Osteoblast (primary cell): ENCODE measurements around the gene SEC23B. TPM values are rescaled to one million over a fixed set of nuclear protein-coding genes. Genes with fewer than 3 reads are reported as not detected.

Experiments
- DNase-seq: peaks from one replicate; pipeline ENCODE4 v3.0.0; 2011; ENCODE audit warnings: low spot score, mixed read lengths; ENCODE audit not compliant: insufficient read length; ENCODE audit errors: missing footprints
- H2AFZ ChIP-seq: 2 replicates; pipeline ENCODE4 v1.6.0; 2011; ENCODE audit warnings: mild to moderate bottlenecking, low read length
- H3K27ac ChIP-seq: 2 replicates; pipeline ENCODE4 v1.5.1; 2011; ENCODE audit warnings: mild to moderate bottlenecking, low read depth, low read length, moderate library complexity
- H3K27me3 ChIP-seq: 2 replicates; pipeline ENCODE4 v1.6.0; 2012; ENCODE audit warnings: mild to moderate bottlenecking, control low read depth, inconsistent platforms, low read length, moderate library complexity; ENCODE audit not compliant: insufficient read depth
- H3K36me3 ChIP-seq: 2 replicates; pipeline ENCODE4 v1.5.1; 2011; ENCODE audit warnings: mild to moderate bottlenecking, low read length, control low read depth, moderate library complexity; ENCODE audit not compliant: insufficient read depth
- H3K4me1 ChIP-seq: 2 replicates; pipeline ENCODE4 v1.5.1; 2011; ENCODE audit warnings: mild to moderate bottlenecking, low read length, control low read depth, moderate library complexity; ENCODE audit not compliant: insufficient read depth
- H3K4me2 ChIP-seq: 2 replicates; pipeline ENCODE4 v1.6.0; 2011; ENCODE audit warnings: mild to moderate bottlenecking, low read length; ENCODE audit not compliant: insufficient read depth
- H3K4me3 ChIP-seq: fragments of 200-600 bp; sonication (generic); 3 replicates; pipeline ENCODE4 v1.5.1; 2012; ENCODE audit warnings: mild to moderate bottlenecking, low read length, inconsistent platforms; ENCODE audit not compliant: insufficient read depth
- H3K79me2 ChIP-seq: 2 replicates; pipeline ENCODE4 v1.6.0; 2012; ENCODE audit warnings: mild to moderate bottlenecking, low read length, control low read depth, inconsistent platforms; ENCODE audit not compliant: insufficient read depth
- H3K9me3 ChIP-seq: 2 replicates; pipeline ENCODE4 v1.5.1; 2011; ENCODE audit warnings: low read depth, low read length, control low read depth
- H4K20me1 ChIP-seq: 2 replicates; pipeline ENCODE4 v1.6.0; 2012; ENCODE audit warnings: mild to moderate bottlenecking, low read length, control low read depth; ENCODE audit not compliant: insufficient read depth
- total RNA-seq: library from RNA; depleted of rRNA; stranded (reverse); fragments of >200 nt; gene quantifications from 2 replicates; pipeline ENCODE4 v1.2.3, GENCODE V29; 2012
- TF ChIP-seq, protein P1 (sequence below): IDR thresholded peaks from 2 replicates; pipeline ENCODE4 v1.5.1; 2011; ENCODE audit warnings: mild to moderate bottlenecking, low read depth, low read length, moderate library complexity; ENCODE audit errors: extremely low read depth

Gene SEC23B
- total RNA-seq, 1 donor = 30.8 TPM

DNA sequence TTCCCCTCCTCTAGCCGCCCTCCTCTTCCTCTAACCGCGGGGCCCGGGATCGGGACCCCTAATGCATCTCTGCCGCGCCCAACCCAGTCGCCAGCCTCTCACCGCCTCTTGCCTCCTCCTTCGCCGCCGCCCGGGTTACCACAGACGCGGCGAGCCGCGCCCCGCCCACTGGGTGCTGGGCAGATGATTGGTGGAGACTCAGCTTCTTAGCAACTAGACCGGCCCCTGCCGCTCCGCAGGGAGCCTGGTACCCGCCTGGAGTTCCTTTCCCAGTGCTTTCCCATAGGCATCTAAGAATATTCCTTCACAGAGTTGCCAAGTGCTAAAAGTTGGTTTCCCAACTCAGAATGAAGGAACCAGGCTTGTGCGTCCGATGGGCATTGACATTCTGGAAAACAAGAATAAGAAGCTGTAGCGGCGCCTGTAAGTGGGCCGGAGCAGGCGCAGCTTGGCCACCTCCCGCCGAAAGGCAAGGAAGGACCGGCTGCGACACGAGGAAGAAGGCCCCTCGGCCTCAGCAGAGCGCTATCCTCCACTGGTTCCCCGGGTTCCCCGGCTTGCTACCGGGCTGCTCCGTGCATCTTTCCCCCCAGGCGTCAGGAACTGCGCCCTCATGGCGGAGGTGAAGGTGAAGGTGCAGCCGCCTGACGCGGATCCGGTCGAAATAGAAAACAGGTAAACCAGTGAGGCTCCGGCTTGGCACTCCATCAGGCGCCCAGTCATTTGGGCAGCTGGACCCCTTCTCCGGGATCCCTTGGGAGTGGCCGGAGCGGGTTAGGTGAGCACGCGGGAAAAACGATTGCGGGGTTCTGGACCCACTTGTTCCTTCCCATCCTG, 40.6 kb upstream of the SEC23B start, which contains the start of the genes DZANK1 and POLR3F:
Gene DZANK1 (minus strand): TSS at position 137 of the 837 bp plus-strand sequence. CDS start 1,672 bp downstream, outside the sequence.
Gene POLR3F (plus strand): TSS at position 497 of the 837 bp plus-strand sequence. CDS start 117 bp downstream, at position 614.
- Histone ChIP-seq H2AFZ (peak within 1 kb of the TSS; percentile 94), H4K20me1 (no peaks in the 10 kb centered on the region), H3K4me1 (peaks cover 18% of the 10 kb centered on the region), H3K27ac (peak within 1 kb of the TSS; percentile 100), H3K9me3 (no peaks in the 10 kb centered on the region), H3K27me3 (no peaks in the 10 kb centered on the region), H3K4me2 (peak within 1 kb of the TSS; percentile 100), H3K4me3 (peak within 1 kb of the TSS; percentile 100), H3K79me2 (peaks cover 43% of the 10 kb centered on the region), H3K36me3 (peaks cover 19% of the 10 kb centered on the region)
- TF ChIP-seq, protein P1, sequence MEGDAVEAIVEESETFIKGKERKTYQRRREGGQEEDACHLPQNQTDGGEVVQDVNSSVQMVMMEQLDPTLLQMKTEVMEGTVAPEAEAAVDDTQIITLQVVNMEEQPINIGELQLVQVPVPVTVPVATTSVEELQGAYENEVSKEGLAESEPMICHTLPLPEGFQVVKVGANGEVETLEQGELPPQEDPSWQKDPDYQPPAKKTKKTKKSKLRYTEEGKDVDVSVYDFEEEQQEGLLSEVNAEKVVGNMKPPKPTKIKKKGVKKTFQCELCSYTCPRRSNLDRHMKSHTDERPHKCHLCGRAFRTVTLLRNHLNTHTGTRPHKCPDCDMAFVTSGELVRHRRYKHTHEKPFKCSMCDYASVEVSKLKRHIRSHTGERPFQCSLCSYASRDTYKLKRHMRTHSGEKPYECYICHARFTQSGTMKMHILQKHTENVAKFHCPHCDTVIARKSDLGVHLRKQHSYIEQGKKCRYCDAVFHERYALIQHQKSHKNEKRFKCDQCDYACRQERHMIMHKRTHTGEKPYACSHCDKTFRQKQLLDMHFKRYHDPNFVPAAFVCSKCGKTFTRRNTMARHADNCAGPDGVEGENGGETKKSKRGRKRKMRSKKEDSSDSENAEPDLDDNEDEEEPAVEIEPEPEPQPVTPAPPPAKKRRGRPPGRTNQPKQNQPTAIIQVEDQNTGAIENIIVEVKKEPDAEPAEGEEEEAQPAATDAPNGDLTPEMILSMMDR = no peak
- peak; percentile 99 for DNase-seq

DNA sequence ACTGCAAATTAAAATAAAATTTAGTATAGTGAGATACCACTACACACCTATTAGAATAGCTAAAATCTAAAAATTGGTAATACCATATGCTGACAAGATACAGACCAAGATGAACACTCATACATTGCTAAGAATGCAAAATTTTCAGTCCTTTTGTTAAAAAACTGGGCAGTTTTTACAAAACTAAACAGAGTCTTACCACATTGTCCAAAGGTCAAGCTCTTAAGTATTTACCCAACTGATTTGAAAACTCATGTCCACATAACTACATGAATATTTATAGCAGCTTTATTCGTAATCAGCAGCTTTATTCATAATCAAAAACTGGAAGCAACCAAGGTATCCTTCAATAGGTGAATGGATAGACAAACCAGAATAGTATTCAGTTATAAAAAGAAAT, 30.5 kb upstream of the SEC23B start:
- peaks cover 44% of the 10 kb centered on the region for H3K36me3 ChIP-seq
- H3K4me2 ChIP-seq = no peak overlapping the region
- H3K79me2 ChIP-seq = no peaks in the 10 kb centered on the region
- no peaks in the 10 kb centered on the region for H3K27me3 ChIP-seq
- no peak overlapping the region for H3K27ac ChIP-seq
- no peaks in the 10 kb centered on the region for H3K4me1 ChIP-seq
- no peak overlapping the region for H3K4me3 ChIP-seq
- H4K20me1 ChIP-seq = no peaks in the 10 kb centered on the region
- no peak for DNase-seq
- no peaks in the 10 kb centered on the region for H3K9me3 ChIP-seq
- TF ChIP-seq, protein P1 = no peak
- H2AFZ ChIP-seq = no peak overlapping the region

DNA sequence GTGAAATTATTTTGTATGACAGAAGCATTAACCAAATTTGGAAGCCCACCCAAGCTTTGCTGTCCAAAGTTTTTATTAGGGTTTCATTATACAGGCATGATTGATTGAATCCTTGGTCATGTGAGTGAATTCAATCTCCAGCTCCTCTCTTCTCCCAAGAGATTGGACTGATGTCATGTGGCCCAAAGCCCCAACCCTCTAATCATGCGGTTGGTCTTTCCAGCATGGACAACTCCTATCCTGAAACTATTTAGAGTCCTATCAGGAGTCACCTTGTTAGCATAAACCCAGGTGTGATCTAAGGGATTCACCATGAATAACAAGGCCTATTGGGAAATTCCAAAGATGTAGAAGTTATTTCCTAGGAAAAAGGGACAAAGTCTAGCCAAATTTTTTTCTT, 29.9 kb upstream of the SEC23B start:
- no peak overlapping the region for H2AFZ ChIP-seq
- no peaks in the 10 kb centered on the region for H3K79me2 ChIP-seq
- TF ChIP-seq, protein P1 = no peak
- no peak overlapping the region for H3K4me3 ChIP-seq
- no peak for DNase-seq
- H3K27me3 ChIP-seq = no peaks in the 10 kb centered on the region
- no peak overlapping the region for H3K4me2 ChIP-seq
- no peaks in the 10 kb centered on the region for H4K20me1 ChIP-seq
- H3K9me3 ChIP-seq = no peaks in the 10 kb centered on the region
- peaks cover 50% of the 10 kb centered on the region for H3K36me3 ChIP-seq
- H3K27ac ChIP-seq = no peak overlapping the region
- H3K4me1 ChIP-seq = no peaks in the 10 kb centered on the region

DNA sequence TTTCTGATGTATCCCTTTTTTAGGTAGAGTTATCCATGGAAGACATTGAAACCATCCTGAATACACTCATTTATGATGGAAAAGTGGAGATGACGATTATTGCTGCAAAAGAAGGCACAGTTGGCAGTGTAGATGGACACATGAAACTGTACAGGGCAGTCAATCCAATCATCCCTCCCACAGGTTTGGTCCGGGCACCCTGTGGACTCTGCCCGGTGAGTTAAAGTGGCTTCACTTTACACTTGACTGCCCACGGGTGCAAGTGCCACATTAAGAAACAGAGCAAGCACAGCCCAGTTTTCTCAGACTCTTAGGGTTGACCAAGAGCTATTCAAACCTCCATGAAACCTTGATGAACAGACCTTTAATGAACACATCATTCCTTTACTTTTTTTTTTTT, 26.1 kb upstream of the SEC23B start:
- Histone ChIP-seq H3K27me3 (no peaks in the 10 kb centered on the region), H3K79me2 (no peaks in the 10 kb centered on the region), H4K20me1 (no peaks in the 10 kb centered on the region), H3K4me2 (no peak overlapping the region), H3K4me1 (no peaks in the 10 kb centered on the region), H3K4me3 (no peak overlapping the region), H3K27ac (no peak overlapping the region), H3K36me3 (peaks cover 57% of the 10 kb centered on the region), H2AFZ (no peak overlapping the region), H3K9me3 (no peaks in the 10 kb centered on the region)
- no peak for DNase-seq
- TF ChIP-seq, protein P1 = no peak
